GM12801 (cell line): ENCODE measurements around the gene C19orf67.

Experiments used
- CTCF ChIP-seq: IDR thresholded peaks from one replicate; pipeline ENCODE4 v1.5.1; 2011; ENCODE audit warnings: control low read depth; ENCODE audit not compliant: insufficient read length; ENCODE audit errors: extremely low read depth

C19orf67 gene

GRCh38 chr19:14089662-14090508 lies 4.3 kb upstream of the C19orf67 start:
- TF ChIP-seq CTCF: no peak

- no peak for TF ChIP-seq CTCF
These were observed 3.8 kb upstream of the C19orf67 start for GRCh38 chr19:14089412-14089661.

GRCh38 chr19:14088634-14089411 lies 3.2 kb upstream of the C19orf67 start:
- no peak for TF ChIP-seq CTCF

- TF ChIP-seq CTCF: no peak
These were observed 515 bp upstream of the C19orf67 start for GRCh38 chr19:14086098-14086497.

- no peak for TF ChIP-seq CTCF
These were observed 3.0 kb downstream of the C19orf67 start for GRCh38 chr19:14082675-14082960.

GRCh38 chr19:14081797-14082674 lies 3.5 kb downstream of the C19orf67 start:
- TF ChIP-seq CTCF: no peak
